Caco-2 (cell line): ENCODE data around the gene PRKAR1B. TPM values are rescaled to one million over a fixed set of nuclear protein-coding genes. Genes with fewer than 3 reads are reported as not detected.

Experiments used
- BruUV-seq: library from RNA; stranded (reverse); fragments of 400-500 nt; replicated peaks from 2 replicates; lab custom pipeline; 2021; lab: Mats Ljungman, UMichigan
- CTCF ChIA-PET: fragments of 300-600 bp; sonication (Branson Sonifier 250); formaldehyde crosslinking; loops from one replicate; lab custom pipeline; 2022; ENCODE audit warnings: antibody characterized with exemption; lab: Charles Lee
- POLR2A ChIA-PET: fragments of 300-600 bp; sonication (Branson Sonifier 250); formaldehyde crosslinking; loops from one replicate; lab custom pipeline; 2022; ENCODE audit warnings: antibody characterized with exemption; lab: Charles Lee
- DNase-seq, 2 experiments: peaks; one replicate each; pipeline versions ENCODE4 v3.0.0 to v3.0.0-alpha.2; 2020 to 2022
- H3K27me3 ChIP-seq: replicated peaks from 2 replicates; pipeline ENCODE4 v1.6.0; 2011; ENCODE audit warnings: low read length; ENCODE audit not compliant: control insufficient read depth, insufficient read depth
- H3K36me3 ChIP-seq: 2 replicates; pipeline ENCODE4 v1.5.1; 2011; ENCODE audit warnings: low read length; ENCODE audit not compliant: control insufficient read depth, insufficient read depth
- H3K4me1 ChIP-seq: fragments of 250-450 bp; sonication (Bioruptor Pico); 2 replicates; pipeline ENCODE4 v1.5.1; 2020; ENCODE audit warnings: mild to moderate bottlenecking
- H3K4me3 ChIP-seq: 2 replicates; pipeline ENCODE4 v1.5.1; 2011; ENCODE audit warnings: low read depth, mild to moderate bottlenecking, control low read depth, low read length
- H3K9me3 ChIP-seq: fragments of 250-450 bp; sonication (Bioruptor Pico); 2 replicates; pipeline ENCODE4 v1.5.1; 2020; ENCODE audit warnings: mild to moderate bottlenecking, moderate library complexity
- H3K27ac Mint-ChIP-seq: one replicate; pipeline ENCODE4 v1.8.0; 2022; ENCODE audit warnings: mixed read lengths; ENCODE audit not compliant: unreplicated experiment
- H3K27me3 Mint-ChIP-seq: one replicate; pipeline ENCODE4 v1.8.0; 2022; ENCODE audit warnings: mixed read lengths; ENCODE audit not compliant: insufficient read depth, unreplicated experiment
- H3K36me3 Mint-ChIP-seq: one replicate; pipeline ENCODE4 v1.8.0; 2022; ENCODE audit warnings: mild to moderate bottlenecking, mixed read lengths; ENCODE audit not compliant: insufficient read depth, unreplicated experiment
- H3K4me1 Mint-ChIP-seq: one replicate; pipeline ENCODE4 v1.8.0; 2022; ENCODE audit warnings: low read depth, mixed read lengths; ENCODE audit not compliant: unreplicated experiment
- H3K4me3 Mint-ChIP-seq: one replicate; pipeline ENCODE4 v1.8.0; 2022; ENCODE audit warnings: mild to moderate bottlenecking, moderate library complexity, mixed read lengths; ENCODE audit not compliant: unreplicated experiment
- H3K9me3 Mint-ChIP-seq: one replicate; pipeline ENCODE4 v1.8.0; 2022; ENCODE audit warnings: mixed read lengths; ENCODE audit not compliant: unreplicated experiment
- CTCF ChIP-seq, 2 experiments: fragments of 200-600 bp in 1 of 2; IDR thresholded peaks; 1 replicate in 1 of 2; 2 replicates in 1 of 2; pipeline versions ENCODE4 v1.5.1 to v1.8.0; 2011 to 2022; ENCODE audit warnings: antibody characterized with exemption in 1 of 2, control low read depth in 1 of 2, inconsistent platforms in 1 of 2, low read depth in 1 of 2, low read length in 1 of 2, mild to moderate bottlenecking in 1 of 2, moderate library complexity in 1 of 2; ENCODE audit not compliant: insufficient read depth in 1 of 2, severe bottlenecking in 1 of 2, unreplicated experiment in 1 of 2
- intact Hi-C: fragments of 100-400 bp; cut with micrococcal nuclease; formaldehyde crosslinking; loops from one replicate; pipeline ENCODE4 v1.10.0; 2022; ENCODE audit not compliant: unreplicated experiment
- total RNA-seq: library from RNA; stranded (reverse); gene quantifications from 2 replicates; pipeline ENCODE4 v1.2.3, GENCODE V29; 2022

PRKAR1B gene
- total RNA-seq, 1 experiment from 2014 or later = 56.6 TPM

- no TSS peak for BruUV-seq
- POLR2A ChIA-PET = no interaction called here
- Mint-ChIP-seq H3K4me1 (peaks cover 34% of the 10 kb centered on the region), H3K27me3 (no peaks in the 10 kb centered on the region), H3K36me3 (peaks cover 6% of the 10 kb centered on the region), H3K4me3 (no peak overlapping the region), H3K9me3 (no peaks in the 10 kb centered on the region), H3K27ac (peak overlapping the region; percentile 97)
- Histone ChIP-seq H3K4me1 (peaks cover 47% of the 10 kb centered on the region), H3K4me3 (no peak overlapping the region), H3K27me3 (no peaks in the 10 kb centered on the region), H3K36me3 (no peaks in the 10 kb centered on the region; the same call in 1 of the 2 replicates), H3K9me3 (no peaks in the 10 kb centered on the region)
- intact Hi-C loops = no loop called here
- CTCF ChIA-PET = no interaction called here
- DNase-seq = no peak
- TF ChIP-seq CTCF (IDR thresholded peaks at IDR 0.05; ENCODE audit: insufficient read depth in 1 of 2, low read depth in 1 of 2, low read length in 1 of 2, severe bottlenecking in 1 of 2, unreplicated experiment in 1 of 2) = no peak
Observed at GRCh38 chr7:540579-540978, 186.5 kb downstream of the PRKAR1B start.

- Mint-ChIP-seq H3K9me3 (no peaks in the 10 kb centered on the region), H3K36me3 (peaks cover 6% of the 10 kb centered on the region), H3K4me1 (peaks cover 34% of the 10 kb centered on the region), H3K27me3 (no peaks in the 10 kb centered on the region), H3K27ac (peak overlapping the region; percentile 97), H3K4me3 (peak overlapping the region; percentile 68)
- no peaks in the 10 kb centered on the region; the same call in 1 of the 2 replicates for H3K36me3 ChIP-seq
- no peaks in the 10 kb centered on the region for H3K9me3 ChIP-seq
- no peak overlapping the region for H3K4me3 ChIP-seq
- intact Hi-C loops = loop anchor here (2.0 kb wide), 3 partner anchors 19 to 187 kb away; partner anchors contain the start of genes DNAAF5 and PRKAR1B
- CTCF ChIA-PET = interaction anchor here (1.8 kb wide), 1 partner anchor 20 kb away, joined by 4 read pairs; the partner anchor contains the start of gene PDGFA
- H3K4me1 ChIP-seq = peaks cover 47% of the 10 kb centered on the region
- POLR2A ChIA-PET = interaction anchor here (1.0 kb wide), 1 partner anchor 36 kb away, joined by 4 read pairs; no protein-coding TSS in a partner anchor
- no peaks in the 10 kb centered on the region for H3K27me3 ChIP-seq
- BruUV-seq = no TSS peak
- DNase-seq = peak; percentile 93 to 98
- TF ChIP-seq CTCF (IDR thresholded peaks at IDR 0.05; ENCODE audit: insufficient read depth in 1 of 2, low read depth in 1 of 2, low read length in 1 of 2, severe bottlenecking in 1 of 2, unreplicated experiment in 1 of 2) = no peak
Observed at GRCh38 chr7:539731-540411, 187.2 kb downstream of the PRKAR1B start.

- TF ChIP-seq CTCF (IDR thresholded peaks at IDR 0.05; ENCODE audit: insufficient read depth in 1 of 2, low read depth in 1 of 2, low read length in 1 of 2, severe bottlenecking in 1 of 2, unreplicated experiment in 1 of 2) = no peak
- DNase-seq = peak in 1 of 2 experiments; percentile 86
- no peaks in the 10 kb centered on the region for H3K9me3 Mint-ChIP-seq
- no peaks in the 10 kb centered on the region for H3K9me3 ChIP-seq
- no peaks in the 10 kb centered on the region for H3K27me3 ChIP-seq
- peaks cover 47% of the 10 kb centered on the region for H3K4me1 ChIP-seq
- peaks cover 34% of the 10 kb centered on the region for H3K4me1 Mint-ChIP-seq
- H3K4me3 Mint-ChIP-seq = peak overlapping the region; percentile 68
- H3K27ac Mint-ChIP-seq = peak overlapping the region; percentile 97
- no peaks in the 10 kb centered on the region for H3K27me3 Mint-ChIP-seq
- H3K4me3 ChIP-seq = peak overlapping the region; percentile 24
- BruUV-seq = TSS peak; percentile 62
- CTCF ChIA-PET = interaction anchor here (1.8 kb wide), 1 partner anchor 19 kb away, joined by 4 read pairs; the partner anchor contains the start of gene PDGFA
- H3K36me3 Mint-ChIP-seq = peaks cover 6% of the 10 kb centered on the region
- intact Hi-C loops = loop anchor here (2.0 kb wide), 3 partner anchors 18 to 188 kb away; partner anchors contain the start of genes DNAAF5 and PRKAR1B
- POLR2A ChIA-PET = interaction anchor here (0.6 to 1.2 kb wide), 4 partner anchors 19 to 286 kb away, joined by 3 to 9 read pairs (median 4); no protein-coding TSS in a partner anchor
- H3K36me3 ChIP-seq = no peaks in the 10 kb centered on the region; the same call in 1 of the 2 replicates
Observed at GRCh38 chr7:538764-539685, 188.1 kb downstream of the PRKAR1B start.
